Uterus (tissue), 4 donors: ENCODE data around the gene LRRC72. TPM values are rescaled to one million over a fixed set of nuclear protein-coding genes. Genes with fewer than 3 reads are reported as not detected.
"Not testable (repeated sequence)": the region's sequence is repeated elsewhere in the genome, so short reads cannot be mapped to it uniquely, and the experiment has no call there.

Experiments
- DNase-seq, 2 donors: peaks; one replicate each; pipeline ENCODE4 v3.0.0-alpha.2; 2019 to 2020
- H3K27ac ChIP-seq, 2 donors: fragments of 200-600 bp; sonication (generic); 1 replicate in 1 of 2; 2 replicates in 1 of 2; pipeline ENCODE4 v1.5.1; 2016 to 2018
- H3K27me3 ChIP-seq, 2 donors: fragments of 200-600 bp; sonication (generic); one replicate each; pipeline ENCODE4 v1.5.1; 2018 to 2019; ENCODE audit warnings: control low read depth in 1 of 2
- H3K36me3 ChIP-seq, 2 donors: fragments of 200-600 bp; sonication (generic); one replicate each; pipeline ENCODE4 v1.5.1; 2019; ENCODE audit warnings: control low read depth in 1 of 2
- H3K4me1 ChIP-seq, 2 donors: fragments of 200-600 bp; sonication (generic); one replicate each; pipeline ENCODE4 v1.5.1; 2018 to 2019; ENCODE audit warnings: control low read depth in 1 of 2
- H3K4me3 ChIP-seq, 2 donors: fragments of 200-600 bp; sonication (generic); 1 replicate in 1 of 2; 2 replicates in 1 of 2; pipeline ENCODE4 v1.5.1; 2018 to 2019; ENCODE audit warnings: mild to moderate bottlenecking in 1 of 2
- H3K9me3 ChIP-seq, 2 donors: fragments of 200-600 bp; sonication (generic); one replicate each; pipeline ENCODE4 v1.5.1; 2019; ENCODE audit warnings: control low read depth in 1 of 2
- CTCF ChIP-seq, 4 experiments: fragments of 200-600 bp in 2 of 4; fragments of 450-650 bp in 2 of 4; sonication (generic) in 2 of 4; IDR thresholded peaks; one replicate each; pipeline ENCODE4 v1.5.1; 2016 to 2019; ENCODE audit warnings: antibody characterized with exemption in 4 of 4, mild to moderate bottlenecking in 2 of 4, moderate library complexity in 1 of 4
- POLR2A ChIP-seq, 2 donors: fragments of 450-650 bp; IDR thresholded peaks; one replicate each; pipeline ENCODE4 v1.6.1; 2016; ENCODE audit warnings: antibody characterized with exemption in 2 of 2, mild to moderate bottlenecking in 1 of 2, moderate library complexity in 1 of 2
- intact Hi-C: fragments of 100-400 bp; cut with DNase I; formaldehyde crosslinking; loops from one replicate; pipeline ENCODE4 v1.15.1; 2023; ENCODE audit warnings: low total_unique reads
- total RNA-seq, 4 donors: library from RNA; depleted of rRNA in 3 of 4; stranded (reverse); fragments of >200 nt in 3 of 4; gene quantifications; one replicate each; pipeline versions ENCODE4 v1.1.0 to v1.2.4, GENCODE V29; 2014 to 2023
- donor health status: DM: yes; HTN: yes; CAD: no.

The LRRC72 gene
- total RNA-seq, 4 donors from 2014 or later: not detected

- no peaks in the 10 kb centered on the region for H3K27me3 ChIP-seq
- H3K4me1 ChIP-seq: no peaks in the 10 kb centered on the region
- no peak for TF ChIP-seq POLR2A (IDR thresholded peaks at IDR 0.05)
- TF ChIP-seq CTCF (IDR thresholded peaks at IDR 0.05): no peak
- no peaks in the 10 kb centered on the region for H3K36me3 ChIP-seq
- no peak for DNase-seq
- no peaks in the 10 kb centered on the region for H3K9me3 ChIP-seq
- intact Hi-C loops: no loop called here
- no peak overlapping the region for H3K4me3 ChIP-seq
- no peak overlapping the region for H3K27ac ChIP-seq
Measured at GRCh38 chr7:16594061-16594460, 67.4 kb downstream of the LRRC72 start.

- no peak for TF ChIP-seq POLR2A (IDR thresholded peaks at IDR 0.05)
- no peak for TF ChIP-seq CTCF (IDR thresholded peaks at IDR 0.05)
- Histone ChIP-seq H3K9me3 (no peaks in the 10 kb centered on the region), H3K27ac (no peak overlapping the region), H3K4me3 (no peak overlapping the region), H3K27me3 (no peaks in the 10 kb centered on the region), H3K36me3 (no peaks in the 10 kb centered on the region), H3K4me1 (no peaks in the 10 kb centered on the region)
- intact Hi-C loops: no loop called here
- DNase-seq: no peak
Measured at GRCh38 chr7:16594676-16595075, 68.1 kb downstream of the LRRC72 start.

GRCh38 chr7:16595596-16595995 is 69.0 kb downstream of the LRRC72 start:
- intact Hi-C loops, H3K27ac ChIP-seq, H3K27me3 ChIP-seq, H3K4me1 ChIP-seq, H3K4me3 ChIP-seq, H3K9me3 ChIP-seq, DNase-seq, H3K36me3 ChIP-seq: not testable (repeated sequence)

GRCh38 chr7:16598015-16598414 is 71.4 kb downstream of the LRRC72 start:
- DNase-seq: no peak
- H3K36me3 ChIP-seq: no peaks in the 10 kb centered on the region
- TF ChIP-seq CTCF (IDR thresholded peaks at IDR 0.05): no peak
- no peak for TF ChIP-seq POLR2A (IDR thresholded peaks at IDR 0.05)
- H3K27me3 ChIP-seq: no peaks in the 10 kb centered on the region
- no peaks in the 10 kb centered on the region for H3K9me3 ChIP-seq
- no peak overlapping the region for H3K27ac ChIP-seq
- intact Hi-C loops: no loop called here
- H3K4me1 ChIP-seq: no peaks in the 10 kb centered on the region
- no peak overlapping the region for H3K4me3 ChIP-seq

GRCh38 chr7:16599860-16600259 is 73.2 kb downstream of the LRRC72 start:
- no peak for DNase-seq
- no peaks in the 10 kb centered on the region for H3K36me3 ChIP-seq
- no peaks in the 10 kb centered on the region for H3K27me3 ChIP-seq
- no peak overlapping the region for H3K27ac ChIP-seq
- H3K4me3 ChIP-seq: no peak overlapping the region
- TF ChIP-seq CTCF (IDR thresholded peaks at IDR 0.05) (no peak), POLR2A (IDR thresholded peaks at IDR 0.05) (no peak)
- no peaks in the 10 kb centered on the region for H3K9me3 ChIP-seq
- intact Hi-C loops: no loop called here
- no peaks in the 10 kb centered on the region for H3K4me1 ChIP-seq

GRCh38 chr7:16603633-16604032 is 77.0 kb downstream of the LRRC72 start:
- Histone ChIP-seq H3K27me3 (no peaks in the 10 kb centered on the region), H3K4me3 (no peak overlapping the region), H3K27ac (no peak overlapping the region), H3K36me3 (no peaks in the 10 kb centered on the region), H3K4me1 (no peaks in the 10 kb centered on the region), H3K9me3 (no peaks in the 10 kb centered on the region)
- DNase-seq: no peak
- TF ChIP-seq POLR2A (IDR thresholded peaks at IDR 0.05) (no peak), CTCF (IDR thresholded peaks at IDR 0.05) (no peak)
- intact Hi-C loops: no loop called here
